HEK293T (cell line): ENCODE data around the gene MED8.

ENCODE experiments used
- CTCF ChIA-PET: fragments of 350-600 bp; formaldehyde crosslinking; extraction: SDS; loops from one replicate; lab custom pipeline; 2021; ENCODE audit warnings: antibody characterized with exemption, inconsistent platforms; lab: Yijun Ruan, JAX
- POLR2A ChIA-PET: fragments of 350-600 bp; formaldehyde crosslinking; extraction: SDS; loops from one replicate; lab custom pipeline; 2020; ENCODE audit warnings: antibody characterized with exemption, inconsistent platforms; lab: Yijun Ruan, JAX
- DNase-seq: peaks from one replicate; pipeline ENCODE4 v3.0.0; 2012; ENCODE audit warnings: mixed read lengths; ENCODE audit errors: extremely low spot score
- ARNT ChIP-seq: fragments of 450-650 bp; IDR thresholded peaks from 2 replicates; pipeline ENCODE4 v1.6.1; 2017; ENCODE audit warnings: mild to moderate bottlenecking
- BHLHE40 ChIP-seq: fragments of 450-650 bp; IDR thresholded peaks from 2 replicates; pipeline ENCODE4 v1.6.1; 2016; ENCODE audit warnings: mild to moderate bottlenecking, moderate library complexity, borderline replicate concordance
- CTBP1 ChIP-seq: fragments of 450-650 bp; IDR thresholded peaks from 2 replicates; pipeline ENCODE4 v1.6.1; 2016; ENCODE audit warnings: borderline replicate concordance
- ELF4 ChIP-seq: fragments of 450-650 bp; IDR thresholded peaks from 2 replicates; pipeline ENCODE4 v1.6.1; 2017; ENCODE audit warnings: antibody characterized with exemption
- FOXA1 ChIP-seq: fragments of 450-650 bp; IDR thresholded peaks from 2 replicates; pipeline ENCODE4 v1.6.1; 2016; ENCODE audit warnings: mild to moderate bottlenecking
- FOXK2 ChIP-seq: fragments of 450-650 bp; IDR thresholded peaks from 2 replicates; pipeline ENCODE4 v1.6.1; 2016; ENCODE audit warnings: mild to moderate bottlenecking
- FOXM1 ChIP-seq: fragments of 450-650 bp; IDR thresholded peaks from 2 replicates; pipeline ENCODE4 v1.6.1; 2017; ENCODE audit warnings: mild to moderate bottlenecking, borderline replicate concordance
- HDGF ChIP-seq: fragments of 450-650 bp; IDR thresholded peaks from 2 replicates; pipeline ENCODE4 v1.6.1; 2017; ENCODE audit warnings: antibody characterized with exemption, borderline replicate concordance
- L3MBTL2 ChIP-seq: fragments of 450-650 bp; conservative IDR thresholded peaks from 2 replicates; pipeline ENCODE4 v1.6.1; 2016; ENCODE audit warnings: mild to moderate bottlenecking
- LEF1 ChIP-seq: fragments of 450-650 bp; IDR thresholded peaks from 2 replicates; pipeline ENCODE4 v1.6.1; 2017; ENCODE audit warnings: mild to moderate bottlenecking, borderline replicate concordance
- NFRKB ChIP-seq: fragments of 450-650 bp; IDR thresholded peaks from 2 replicates; pipeline ENCODE4 v1.6.1; 2016; ENCODE audit warnings: mild to moderate bottlenecking, moderate library complexity
- PKNOX1 ChIP-seq: fragments of 450-650 bp; IDR thresholded peaks from 2 replicates; pipeline ENCODE4 v1.6.1; 2016
- SP1 ChIP-seq: fragments of 450-650 bp; IDR thresholded peaks from 2 replicates; pipeline ENCODE4 v1.6.1; 2017
- SUZ12 ChIP-seq: fragments of 450-650 bp; IDR thresholded peaks from 2 replicates; pipeline ENCODE4 v1.6.1; 2016; ENCODE audit warnings: mild to moderate bottlenecking
- TARDBP ChIP-seq: fragments of 450-650 bp; IDR thresholded peaks from 2 replicates; pipeline ENCODE4 v1.6.1; 2016
- ZNF384 ChIP-seq: fragments of 450-650 bp; IDR thresholded peaks from 2 replicates; pipeline ENCODE4 v1.6.1; 2016

MED8 gene

DNA sequence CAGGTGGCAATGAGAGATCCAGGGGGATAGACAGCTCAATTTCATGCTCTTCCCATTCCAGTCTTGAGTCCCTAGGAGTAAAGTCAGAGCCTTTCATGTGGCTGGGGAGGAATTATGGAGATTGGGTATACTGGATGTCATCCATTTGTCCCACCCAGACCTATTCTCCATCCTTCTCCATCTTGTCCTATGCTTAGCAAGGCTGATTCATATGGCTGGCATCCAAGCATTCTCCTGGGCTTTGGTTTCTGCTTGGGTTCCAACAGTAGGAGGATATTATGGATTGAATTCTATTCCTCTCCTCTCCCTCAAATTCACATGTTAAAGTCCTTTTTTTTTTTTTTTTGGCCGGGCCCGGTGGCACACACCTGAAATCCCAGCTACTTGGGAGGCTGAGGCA, 34.7 kb downstream of the MED8 start:
- no peak for DNase-seq
- POLR2A ChIA-PET: no interaction called here
- CTCF ChIA-PET: no interaction called here
- TF ChIP-seq L3MBTL2 (no peak), FOXA1 (no peak), ELF4 (no peak), BHLHE40 (no peak), ARNT (no peak), SP1 (no peak), FOXK2 (no peak), PKNOX1 (no peak), CTBP1 (no peak), ZNF384 (no peak), HDGF (no peak), SUZ12 (no peak), TARDBP (no peak), LEF1 (no peak), FOXM1 (no peak)

GRCh38 chr1:43354471-43354870, 35.1 kb downstream of the MED8 start:
- ChIA-PET POLR2A (interaction anchor here (1.0 kb wide), 1 partner anchor 14 kb away, joined by 3 read pairs; no protein-coding TSS in a partner anchor), CTCF (no interaction called here)
- TF ChIP-seq LEF1: no peak
- no peak for TF ChIP-seq FOXK2
- no peak for TF ChIP-seq ZNF384
- TF ChIP-seq SP1: no peak
- TF ChIP-seq TARDBP: no peak
- TF ChIP-seq CTBP1: no peak
- no peak for TF ChIP-seq FOXM1
- TF ChIP-seq PKNOX1: no peak
- no peak for TF ChIP-seq NFRKB
- no peak for TF ChIP-seq ARNT
- no peak for TF ChIP-seq BHLHE40
- no peak for DNase-seq

- DNase-seq: no peak
- TF ChIP-seq LEF1 (no peak), TARDBP (no peak), ARNT (no peak), HDGF (no peak), PKNOX1 (no peak)
- ChIA-PET POLR2A (interaction anchor here (1.1 kb wide), 1 partner anchor 297 kb away, joined by 3 read pairs; the partner anchor contains the start of gene KDM4A), CTCF (no interaction called here)
Observed at GRCh38 chr1:43352881-43353280, 36.7 kb downstream of the MED8 start.

DNA sequence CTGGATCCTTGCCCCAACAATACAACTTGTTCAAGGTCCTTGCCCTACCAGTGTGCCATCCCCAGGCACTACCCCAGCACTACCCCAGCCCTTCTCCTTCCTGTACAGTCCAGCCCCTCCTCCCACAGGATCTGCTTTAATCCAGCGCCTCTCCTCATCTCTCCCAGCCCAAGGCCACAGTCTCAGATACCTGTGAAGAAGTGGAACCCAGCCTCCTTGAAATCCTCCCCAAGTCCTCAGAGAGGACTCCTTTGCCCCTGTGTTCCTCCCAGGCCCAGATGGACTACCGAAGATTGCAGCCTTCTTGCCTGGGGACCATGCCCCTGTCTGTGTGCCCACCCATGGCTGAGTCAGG, 37.3 kb downstream of the MED8 start:
- DNase-seq: no peak
- ChIA-PET POLR2A (interaction anchor here (1.1 kb wide), 1 partner anchor 298 kb away, joined by 3 read pairs; the partner anchor contains the start of gene KDM4A), CTCF (no interaction called here)
- TF ChIP-seq ARNT: no peak
- no peak for TF ChIP-seq SP1
- no peak for TF ChIP-seq LEF1

DNA sequence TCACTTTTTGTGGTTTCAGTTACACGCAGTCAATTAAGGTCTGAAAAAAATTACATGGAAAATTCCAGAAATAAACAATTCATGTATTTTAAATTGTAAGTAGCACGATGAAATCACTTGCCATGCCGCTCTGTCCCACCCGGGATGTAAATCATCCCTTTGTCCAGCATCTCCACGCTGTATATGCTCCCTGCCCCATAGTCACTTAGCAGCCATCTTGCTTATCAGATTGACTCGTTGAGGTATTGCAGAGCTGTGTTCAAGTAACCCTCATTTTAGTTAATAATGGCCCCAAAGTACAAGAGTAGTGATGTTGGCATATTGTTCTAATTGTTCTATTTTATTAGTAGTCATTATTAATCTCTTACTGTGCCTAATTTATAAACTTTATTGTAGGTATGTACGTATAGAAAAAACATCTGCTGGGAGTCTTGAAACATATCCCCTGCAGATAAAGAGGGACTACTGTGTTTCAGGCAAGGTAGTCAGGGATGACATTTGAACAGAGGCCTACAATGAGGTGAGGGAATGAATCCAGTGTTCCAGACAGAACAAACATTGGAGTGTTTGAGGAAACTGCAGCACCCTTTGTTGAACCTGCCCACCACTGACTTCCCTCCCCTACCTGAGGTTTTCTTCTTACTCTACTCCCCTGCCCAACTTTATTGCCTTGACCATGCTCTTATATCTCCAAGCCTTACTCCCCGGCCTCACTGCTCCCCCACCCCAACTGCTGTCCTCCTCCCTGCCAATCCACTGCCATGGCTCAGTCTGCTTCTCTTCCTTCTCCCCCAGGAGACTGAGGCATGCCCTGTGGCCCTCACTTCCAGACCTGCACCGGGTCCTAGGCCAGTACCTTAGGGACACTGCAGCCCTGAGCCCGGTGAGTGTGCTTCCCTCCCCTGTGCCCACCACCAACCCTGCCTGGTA, 37.9 kb downstream of the MED8 start:
- ChIA-PET POLR2A (interaction anchor here (0.8 kb wide), 1 partner anchor 37 kb away, joined by 3 read pairs; no protein-coding TSS in a partner anchor), CTCF (no interaction called here)
- TF ChIP-seq LEF1: no peak
- TF ChIP-seq SUZ12: no peak
- no peak for TF ChIP-seq ELF4
- no peak for TF ChIP-seq FOXA1
- no peak for TF ChIP-seq NFRKB
- TF ChIP-seq ZNF384: no peak
- no peak for TF ChIP-seq L3MBTL2
- TF ChIP-seq BHLHE40: no peak
- no peak for TF ChIP-seq TARDBP
- no peak for TF ChIP-seq HDGF
- no peak for TF ChIP-seq FOXK2
- no peak for TF ChIP-seq PKNOX1
- no peak for TF ChIP-seq SP1
- no peak for TF ChIP-seq ARNT
- DNase-seq: no peak

DNA sequence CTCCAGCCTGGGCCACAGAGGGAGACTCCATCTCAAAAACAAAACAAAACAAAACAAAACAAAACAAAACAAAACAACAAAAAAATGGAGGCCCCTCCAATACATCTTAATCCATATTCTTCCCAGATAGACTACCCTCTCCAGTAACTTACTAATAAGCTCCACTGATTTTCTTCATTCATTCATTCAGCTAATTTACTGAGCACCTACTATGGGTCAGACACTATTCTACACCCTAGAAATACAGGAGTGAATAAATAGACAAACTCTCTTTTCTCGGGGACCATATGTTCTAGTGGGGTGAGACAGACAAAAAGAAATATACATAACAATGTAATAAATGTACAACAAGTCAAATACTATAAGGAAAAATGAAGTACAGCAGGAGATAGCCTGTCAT, 38.6 kb downstream of the MED8 start:
- ChIA-PET CTCF (interaction anchor here (0.9 kb wide), 1 partner anchor 40 kb away, joined by 3 read pairs; no protein-coding TSS in a partner anchor), POLR2A (interaction anchor here (4.5 kb wide), 1 partner anchor 7 kb away, joined by 39 read pairs; the partner anchor contains the start of gene CDC20)
- DNase-seq: no peak
- TF ChIP-seq CTBP1: no peak
- TF ChIP-seq ARNT: no peak
- no peak for TF ChIP-seq ZNF384
- no peak for TF ChIP-seq LEF1
- TF ChIP-seq HDGF: no peak
- no peak for TF ChIP-seq PKNOX1
- no peak for TF ChIP-seq FOXK2
- TF ChIP-seq ELF4: no peak
- TF ChIP-seq FOXM1: no peak
- no peak for TF ChIP-seq L3MBTL2
- no peak for TF ChIP-seq SUZ12
- TF ChIP-seq FOXA1: no peak
- TF ChIP-seq TARDBP: no peak
